HG03280 (cell line): ENCODE results near the gene PSMB1.
A peak's percentile ranks its signal among the peaks of the same experiment; 100 is the strongest.

Experiments used
- ATAC-seq: cut with Tn5 transposase; IDR thresholded peaks from one replicate; pipeline ENCODE4 v1.9.1; 2021; ENCODE audit warnings: mild to moderate bottlenecking, moderate library complexity; ENCODE audit not compliant: unreplicated experiment

PSMB1 gene

DNA sequence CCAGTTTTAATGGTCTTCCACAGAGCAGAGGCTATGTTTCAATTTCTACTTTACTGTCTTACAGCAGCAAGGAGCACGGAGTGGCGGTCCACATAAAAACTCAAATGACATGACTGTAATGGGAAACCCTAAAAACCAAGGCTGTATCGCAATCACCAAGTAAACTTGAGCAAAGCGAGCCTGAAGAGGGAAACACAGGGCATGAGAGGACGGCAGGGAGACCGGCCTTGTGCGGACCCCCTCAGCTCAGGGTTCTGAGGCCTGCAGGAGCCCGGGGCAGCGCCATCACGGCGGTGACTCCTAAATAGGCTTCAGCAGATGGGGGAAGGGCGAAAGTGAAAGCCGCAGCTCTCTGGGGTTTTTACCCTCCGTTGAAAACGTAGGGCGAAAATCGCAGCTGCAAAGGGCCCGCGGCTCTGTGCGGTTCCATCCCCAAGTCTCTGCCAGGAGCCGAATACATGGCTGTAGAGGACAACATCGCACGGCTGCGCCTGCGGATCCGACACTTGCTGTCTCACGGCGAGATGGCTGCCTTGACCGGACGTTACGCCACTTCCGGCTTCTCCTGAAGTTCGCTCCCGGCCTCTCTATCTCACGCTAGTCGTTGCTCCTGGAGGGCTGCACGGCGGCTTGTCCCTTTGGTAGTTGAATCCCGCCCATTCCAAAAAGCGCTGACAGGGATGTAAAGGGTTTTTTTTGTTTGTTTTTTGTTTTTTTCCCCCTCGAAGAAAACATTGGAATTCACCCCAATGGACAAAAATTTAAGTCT is at the start of gene PSMB1:
Gene PSMB1, minus strand, starts transcription at position 543 of the 769 bp plus-strand sequence. Its CDS starts 65 bp downstream, at position 478.
- ATAC-seq, result peak; percentile 51

DNA sequence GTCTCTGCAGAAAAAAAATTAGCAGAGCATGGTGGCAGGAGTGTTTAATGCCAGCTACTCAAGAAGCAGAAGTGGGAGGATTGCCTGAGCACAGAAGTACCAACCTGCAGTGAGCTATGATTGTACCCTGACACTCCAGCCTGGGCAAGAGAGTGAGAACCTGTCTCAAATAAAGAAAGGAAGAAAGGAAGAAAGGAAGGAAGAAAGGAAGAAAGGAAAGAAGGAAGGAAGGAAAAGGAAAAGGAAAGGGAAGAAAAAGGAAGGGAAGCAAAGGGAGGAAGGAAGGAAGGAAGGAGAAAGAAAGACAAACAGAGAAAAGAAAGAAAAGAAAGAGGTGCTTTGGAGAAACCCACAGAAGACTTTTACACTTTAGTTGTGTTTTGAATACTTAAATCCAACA is 44.2 kb upstream of the PSMB1 start:
- ATAC-seq, result no peak

DNA sequence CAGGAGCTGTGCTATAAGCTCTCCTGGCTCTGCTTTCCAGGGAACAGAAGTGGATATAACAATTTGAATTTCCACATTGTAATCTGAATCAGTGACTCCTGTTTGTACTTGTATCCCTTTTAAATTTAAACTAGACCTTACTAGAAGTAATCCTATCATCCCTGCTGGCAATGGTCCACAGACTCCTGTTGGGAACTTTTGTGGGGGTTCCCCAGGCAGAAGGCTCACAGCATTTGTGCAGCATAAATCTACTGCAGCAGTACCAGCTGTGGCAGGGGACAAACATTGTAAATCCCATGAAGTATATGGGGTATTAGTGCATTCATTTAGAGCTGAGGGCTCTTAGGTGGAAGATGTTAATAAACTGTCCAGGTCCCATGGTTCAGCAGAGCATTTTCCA is 43.3 kb upstream of the PSMB1 start:
- no peak for ATAC-seq

DNA sequence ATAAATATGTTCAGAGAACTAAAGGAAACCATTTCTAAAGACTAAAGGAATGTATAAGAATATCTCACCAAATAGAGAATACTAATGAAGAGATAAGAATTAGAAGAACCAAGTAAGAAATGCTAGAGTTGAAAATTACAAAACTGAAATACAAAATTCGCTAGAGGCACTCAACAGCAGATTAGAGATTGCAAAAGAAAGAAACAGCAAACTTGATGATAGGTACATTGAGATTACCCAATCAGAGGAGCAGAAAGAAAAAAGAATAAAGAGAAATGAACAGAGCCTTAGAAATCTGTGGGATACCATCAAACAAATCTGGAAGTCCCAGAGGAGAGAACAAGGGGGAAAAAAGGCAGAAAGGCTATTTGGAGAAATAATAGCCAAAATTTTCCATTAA is 37.6 kb upstream of the PSMB1 start:
- ATAC-seq, result no peak

DNA sequence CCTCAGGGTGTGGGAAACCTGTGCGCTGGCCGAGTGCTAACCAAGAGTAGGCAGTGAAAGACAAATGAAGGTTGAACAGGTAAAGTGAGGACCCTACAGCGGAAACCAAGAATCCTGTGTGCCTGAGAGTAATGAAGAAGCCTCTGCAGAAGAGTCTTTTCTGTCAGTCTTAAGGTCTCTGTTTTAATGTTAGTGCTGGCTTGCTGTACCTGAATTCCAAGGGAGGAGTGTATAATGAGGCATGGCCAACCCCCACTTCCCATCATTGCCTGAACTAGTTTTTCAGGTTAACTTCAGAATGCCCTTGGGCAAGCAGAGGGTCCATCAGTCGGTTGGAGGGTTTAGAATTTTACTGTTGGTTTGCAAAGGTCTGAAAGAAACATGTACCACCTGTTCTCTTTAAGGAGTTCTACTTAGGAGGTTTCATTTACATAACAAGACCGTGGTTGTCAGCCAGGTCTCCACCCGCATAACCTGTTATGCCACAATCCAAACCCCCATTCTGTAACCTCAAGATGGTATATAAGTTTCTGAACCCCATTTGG is 31.9 kb upstream of the PSMB1 start:
- peak; percentile 31 for ATAC-seq

DNA sequence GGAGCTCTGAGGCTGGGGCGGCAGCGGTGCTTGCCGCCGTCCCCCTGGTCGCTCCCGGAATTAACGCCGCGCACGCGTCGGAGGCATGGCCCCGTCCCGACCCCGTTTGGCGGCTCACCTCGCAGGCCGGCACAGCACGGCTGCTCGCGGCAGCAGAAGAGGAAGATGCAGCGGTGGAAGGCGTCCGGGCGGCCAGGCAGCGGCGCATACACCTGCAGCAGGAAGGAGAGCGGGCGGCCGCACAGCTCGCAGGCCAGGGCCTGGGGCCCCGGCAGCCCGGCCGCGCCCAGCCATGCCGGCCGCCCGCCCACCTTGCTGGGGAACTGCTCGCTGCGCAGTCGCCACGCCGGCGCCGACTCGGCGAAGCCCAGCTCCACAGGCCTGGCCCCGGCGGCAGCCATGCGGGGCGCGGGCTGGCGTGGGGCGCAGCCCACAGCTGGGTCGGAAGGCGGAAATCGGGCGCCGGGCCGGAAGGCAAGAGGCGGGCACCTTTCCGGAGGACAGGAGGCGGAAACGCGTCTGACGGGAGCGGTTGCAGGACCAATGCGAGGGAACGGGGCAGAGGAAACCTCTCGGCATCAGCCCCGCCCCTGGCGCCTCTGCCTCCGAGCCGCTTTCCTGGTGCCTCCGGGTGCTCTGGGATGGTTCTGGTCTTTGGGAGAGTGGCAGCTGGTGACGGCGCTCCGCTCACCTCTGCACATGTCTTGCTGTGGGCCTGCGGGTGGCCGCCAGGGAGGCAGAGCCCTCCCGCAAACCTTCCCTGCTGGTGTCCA is 31.3 kb upstream of the PSMB1 start, which contains the start of gene PDCD2:
Gene PDCD2, minus strand, starts transcription at position 457 of the 773 bp plus-strand sequence. Its CDS starts 56 bp downstream, at position 401.
- peak; percentile 99 for ATAC-seq

DNA sequence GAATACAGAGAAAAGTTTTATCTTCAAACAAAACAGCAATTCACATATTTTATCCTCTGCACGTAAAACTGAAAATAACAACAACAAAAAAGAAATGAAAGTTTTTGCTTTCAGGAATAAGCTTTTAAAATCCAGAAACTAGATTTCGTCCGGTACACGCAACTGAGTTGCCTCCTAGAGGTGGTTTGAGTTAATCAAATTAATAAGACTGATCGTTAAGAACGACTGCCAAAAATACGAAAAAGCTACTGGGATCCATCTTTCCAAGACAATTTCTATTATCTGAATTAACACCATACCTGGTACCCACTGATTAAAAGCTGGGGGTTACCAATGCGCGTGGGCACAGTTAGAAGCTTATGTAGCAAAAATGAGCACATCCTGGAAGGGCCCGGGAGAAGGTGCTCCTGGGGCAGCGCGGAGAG is 30.7 kb upstream of the PSMB1 start:
- ATAC-seq, result no peak

DNA sequence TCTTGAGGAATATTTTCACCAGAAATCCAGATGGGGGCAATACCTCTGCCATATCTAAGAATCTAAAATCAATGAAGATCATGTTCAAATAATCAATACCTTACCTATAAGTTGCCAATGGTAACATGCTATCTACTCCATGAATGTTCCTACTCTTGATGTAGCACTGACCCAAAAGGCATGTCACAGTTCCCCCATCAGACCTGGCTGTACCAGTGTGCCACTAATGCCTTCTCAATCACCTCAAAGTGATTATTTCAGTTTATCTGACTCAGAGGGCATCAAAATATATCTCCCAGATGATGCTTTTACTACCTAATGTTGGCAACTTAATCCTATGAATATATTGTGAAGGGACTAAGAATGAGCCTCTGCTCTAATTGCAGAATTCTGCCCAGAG is 25.8 kb upstream of the PSMB1 start:
- no peak for ATAC-seq

DNA sequence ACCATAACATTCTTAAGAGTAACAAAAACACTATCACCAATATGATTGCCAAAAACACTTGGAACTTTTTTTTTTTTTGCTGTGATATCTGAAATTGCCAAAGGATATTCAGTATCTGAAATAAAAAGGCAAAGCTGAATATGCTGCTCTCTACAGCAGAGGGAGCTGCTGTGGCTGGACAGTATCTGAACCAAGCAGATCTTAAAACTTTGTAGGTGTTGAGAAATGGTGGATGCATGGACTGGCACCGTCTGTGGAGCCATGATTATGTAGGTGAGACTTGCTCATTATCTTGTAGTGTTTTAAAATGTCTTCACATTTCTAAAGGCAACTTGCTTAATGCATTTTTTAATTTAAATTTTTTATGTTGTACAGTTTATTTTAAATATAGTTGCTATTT is 22.1 kb upstream of the PSMB1 start:
- no peak for ATAC-seq

DNA sequence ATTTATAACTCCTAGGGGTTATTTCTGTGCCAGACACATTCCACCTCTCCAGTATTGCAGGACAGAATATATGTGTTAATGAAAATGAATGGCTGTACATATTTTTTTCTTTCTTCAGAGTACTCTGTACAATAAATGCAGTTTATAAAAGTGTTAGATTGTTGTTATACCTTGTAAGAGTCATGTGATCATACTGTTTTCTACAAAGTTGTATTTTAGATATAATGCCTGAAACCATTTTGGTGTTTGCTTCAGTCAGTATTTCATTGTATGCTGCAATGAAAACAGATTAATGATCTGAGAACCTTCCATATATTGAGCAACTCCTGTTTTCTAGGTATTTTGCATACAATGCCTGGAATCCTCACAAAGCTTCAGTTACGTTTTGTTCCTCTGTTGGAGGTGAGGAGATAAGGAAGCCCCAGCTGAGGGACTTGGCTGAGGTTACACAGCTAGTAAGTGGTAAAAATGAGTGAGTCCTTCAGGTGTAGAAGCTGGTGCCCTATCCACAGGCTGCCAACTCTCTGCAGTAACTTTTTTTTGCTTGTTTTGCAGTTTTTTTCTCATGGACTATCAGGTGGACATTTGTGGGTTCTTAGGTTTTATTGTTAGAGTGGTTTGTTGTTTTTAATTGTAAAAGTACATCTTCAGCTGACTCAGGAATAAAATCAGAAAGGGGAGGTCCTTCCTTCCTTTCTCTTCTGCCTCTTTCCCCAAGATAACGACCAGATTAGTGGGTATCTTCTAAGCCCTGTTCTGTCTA is 19.8 kb upstream of the PSMB1 start:
- no peak for ATAC-seq

DNA sequence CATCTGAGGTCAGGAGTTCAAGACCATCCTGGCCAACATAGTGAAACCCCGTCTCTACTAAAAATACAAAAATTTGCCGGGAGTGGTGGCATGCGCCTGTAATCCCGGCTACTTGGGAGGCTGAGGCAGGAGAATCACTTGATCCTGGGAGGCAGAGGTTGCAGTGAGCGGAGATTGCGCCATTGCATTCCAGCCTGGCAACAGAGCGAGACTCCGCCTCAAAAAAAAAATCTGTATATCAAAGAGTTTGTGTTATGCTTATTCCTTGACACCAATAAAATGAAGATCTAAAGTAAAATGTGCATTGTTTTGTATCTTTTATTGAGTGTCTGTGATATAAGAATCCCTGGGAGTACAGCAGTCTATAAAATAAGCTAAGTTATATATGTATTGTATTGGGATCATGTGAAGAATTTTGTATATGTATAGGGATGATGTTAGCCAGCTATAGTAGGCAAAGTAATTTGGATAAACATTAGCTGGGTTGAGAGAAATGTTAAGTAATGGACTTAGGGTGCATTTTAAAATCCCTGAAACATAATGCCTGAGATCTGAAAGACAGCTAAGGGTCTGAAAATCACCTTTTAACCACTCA is 11.9 kb upstream of the PSMB1 start:
- no peak for ATAC-seq

DNA sequence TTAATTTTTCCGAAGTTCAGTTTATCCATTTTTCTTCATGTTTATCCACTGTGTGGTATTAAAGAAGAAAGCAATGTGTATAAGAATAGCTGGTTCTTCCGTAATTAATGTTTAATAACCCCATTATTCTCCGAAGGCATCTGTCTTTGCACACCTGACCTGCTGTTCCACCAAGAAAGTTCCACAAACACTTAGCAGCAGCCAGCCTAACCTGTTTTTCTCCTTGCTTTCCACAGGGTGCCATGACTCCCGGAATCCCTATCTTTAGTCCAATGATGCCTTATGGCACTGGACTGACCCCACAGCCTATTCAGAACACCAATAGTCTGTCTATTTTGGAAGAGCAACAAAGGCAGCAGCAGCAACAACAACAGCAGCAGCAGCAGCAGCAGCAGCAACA is 8.4 kb upstream of the PSMB1 start:
- ATAC-seq, result no peak

DNA sequence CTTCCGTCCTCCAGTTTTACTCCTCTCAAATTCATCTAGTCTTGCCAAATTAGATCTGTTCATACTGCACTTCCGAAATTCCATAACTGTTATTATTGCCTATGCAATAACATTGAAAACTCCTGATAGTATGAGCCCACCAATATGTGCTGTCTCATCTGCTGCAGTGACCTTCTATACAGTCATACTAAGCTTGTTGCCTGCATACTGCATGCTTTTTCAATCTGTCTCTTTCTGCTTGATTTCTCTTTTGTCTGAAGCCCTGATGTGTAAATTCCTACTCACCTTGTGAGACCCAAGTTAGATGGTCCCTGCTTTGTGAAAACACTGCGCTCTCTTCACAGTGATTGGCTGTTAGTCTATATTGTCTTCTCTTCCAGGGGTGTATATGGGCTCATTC is 2.2 kb upstream of the PSMB1 start:
- no peak for ATAC-seq

DNA sequence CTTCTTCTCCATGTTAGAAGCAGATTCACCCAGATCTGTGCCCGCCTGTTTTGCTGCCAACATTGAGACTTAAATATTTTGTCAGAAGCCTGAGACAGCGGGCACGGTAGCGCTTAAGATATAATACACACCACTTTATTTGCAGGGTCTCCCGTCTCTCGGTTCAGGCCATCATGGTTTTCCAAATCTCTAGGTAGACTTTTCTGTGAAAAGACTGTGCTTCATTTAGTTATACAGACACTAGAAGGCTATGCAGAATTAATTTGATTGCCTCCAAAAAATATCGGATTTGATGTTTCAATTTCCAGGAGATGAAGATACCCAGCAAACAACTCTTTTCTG is 1.7 kb upstream of the PSMB1 start:
- ATAC-seq, result no peak

DNA sequence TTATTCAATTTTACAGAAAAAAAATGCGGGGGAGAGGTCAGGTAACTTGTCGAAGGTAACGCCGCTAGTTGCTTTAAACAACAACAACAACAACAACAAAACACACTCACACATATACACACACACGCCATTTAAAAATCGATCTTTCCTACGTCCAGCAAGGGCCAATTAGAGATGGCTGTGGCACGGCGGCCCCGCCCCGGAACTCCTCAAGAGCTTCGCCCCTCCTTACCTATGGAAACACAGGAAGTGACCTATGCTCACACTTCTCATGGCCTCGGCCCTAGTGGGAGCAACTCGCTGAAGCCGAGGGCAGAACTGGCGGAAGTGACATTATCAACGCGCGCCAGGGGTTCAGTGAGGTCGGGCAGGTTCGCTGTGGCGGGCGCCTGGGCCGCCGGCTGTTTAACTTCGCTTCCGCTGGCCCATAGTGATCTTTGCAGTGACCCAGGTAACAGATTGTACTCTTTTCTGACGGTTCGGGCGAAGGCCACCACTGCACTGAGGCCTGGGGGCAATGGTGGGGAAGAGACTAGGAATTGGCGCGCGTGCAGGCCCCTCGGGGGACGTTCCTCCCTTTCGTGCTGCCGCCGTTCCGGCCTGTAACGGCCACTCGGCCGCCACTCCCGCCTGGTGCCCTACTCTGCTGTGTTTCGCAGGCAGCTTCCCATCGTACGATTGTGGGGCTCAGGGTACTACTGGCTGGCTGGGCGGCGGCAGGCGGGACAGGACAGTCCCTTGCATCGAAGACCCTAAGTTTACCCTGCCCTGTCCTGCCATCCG is 1.1 kb upstream of the PSMB1 start, which contains the start of gene TBP:
Gene TBP, plus strand, starts transcription at position 357 of the 783 bp plus-strand sequence. CDS start 2,661 bp downstream, outside the sequence.
- ATAC-seq, result peak; percentile 96

DNA sequence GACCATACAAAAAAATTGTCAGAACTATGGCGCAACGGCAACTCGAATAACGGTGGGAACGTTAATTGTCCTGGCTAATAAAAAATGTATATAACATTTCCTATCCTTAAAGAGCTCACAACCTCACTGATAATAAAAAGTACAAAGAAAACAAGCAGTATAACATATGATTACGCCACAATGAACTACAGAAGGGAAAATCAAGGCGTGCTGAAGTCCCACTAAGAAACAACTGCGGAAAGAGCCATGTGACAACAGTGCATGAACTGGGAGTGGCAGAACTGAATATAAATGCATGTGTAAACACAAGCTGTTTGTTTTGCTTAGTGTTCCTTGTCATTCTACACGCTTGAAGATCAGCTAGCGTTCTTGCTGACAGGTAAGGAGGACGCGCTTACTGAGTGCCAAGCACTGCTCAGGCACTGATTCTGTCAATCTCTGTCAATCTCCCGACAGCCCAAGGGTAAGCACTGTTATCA is 466 bp upstream of the PSMB1 start:
- ATAC-seq, result peak; percentile 40

DNA sequence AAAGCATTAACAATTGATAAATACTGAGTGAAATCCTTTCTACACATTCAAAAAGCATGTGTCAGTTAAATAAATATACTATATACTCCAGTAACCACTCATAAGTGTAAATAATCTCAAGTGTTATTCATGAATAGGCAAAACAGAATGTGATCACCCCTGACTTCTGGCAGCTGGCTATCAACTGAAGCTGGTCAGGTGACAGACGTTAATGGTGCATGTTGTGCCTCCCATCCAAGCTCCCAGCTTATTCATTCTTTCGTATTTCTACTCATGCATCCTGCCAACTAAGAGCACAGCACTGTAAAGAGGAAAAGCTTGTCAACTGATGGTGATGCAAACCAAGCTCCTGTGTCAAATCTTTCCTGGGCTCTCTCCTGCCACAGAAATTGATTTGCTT is 7.7 kb downstream of the PSMB1 start:
- ATAC-seq, result no peak

DNA sequence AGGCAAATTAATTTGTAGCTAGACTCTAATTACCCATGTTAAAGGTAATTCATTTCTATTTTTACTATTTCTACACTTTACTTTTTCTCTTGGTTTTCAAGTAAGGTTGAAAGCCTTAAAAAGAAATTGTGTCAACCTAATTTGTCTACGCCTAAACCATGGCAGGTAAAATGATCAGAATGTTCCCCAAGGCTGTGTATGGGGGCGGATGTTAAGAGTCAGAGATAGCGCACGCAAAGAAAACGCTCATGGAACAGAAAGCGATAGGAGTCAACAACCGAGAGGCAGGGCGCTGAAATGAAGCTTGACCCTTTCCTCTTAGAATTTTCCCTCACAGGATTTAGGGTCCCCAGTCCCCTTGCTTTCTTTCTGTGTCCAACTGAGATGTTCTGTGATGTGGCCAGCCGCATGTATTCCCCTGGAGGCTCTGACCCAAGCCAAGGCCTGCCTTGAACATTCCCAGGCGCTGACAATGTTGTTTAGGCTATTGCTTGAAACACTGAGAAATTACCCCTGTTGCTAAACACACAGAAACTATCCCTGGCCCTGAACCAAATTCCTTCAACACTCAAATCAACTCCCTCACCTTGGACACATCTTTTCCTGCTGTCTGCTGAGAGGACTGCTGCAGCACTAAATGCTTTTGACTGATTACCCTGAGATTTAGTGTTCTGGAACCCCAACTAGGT is 10.9 kb downstream of the PSMB1 start:
- no peak for ATAC-seq

DNA sequence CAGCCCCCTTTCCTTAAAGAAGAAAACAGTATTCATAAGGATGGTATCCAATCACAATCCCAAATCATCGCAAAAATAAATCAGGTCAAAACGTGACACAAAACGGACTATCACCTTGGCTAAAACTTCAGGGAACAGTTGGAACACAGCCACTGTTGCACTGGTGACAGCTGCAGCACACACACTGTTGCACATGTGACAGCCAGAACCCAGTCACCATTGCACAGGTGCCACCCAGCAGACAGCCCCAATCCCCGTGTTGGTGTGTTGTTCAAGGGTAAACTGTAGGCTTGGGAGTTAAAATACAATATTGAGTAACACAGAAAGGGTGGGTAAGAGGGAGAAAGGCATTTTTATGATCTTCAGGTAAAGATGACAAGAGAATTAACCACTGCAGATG is 15.8 kb downstream of the PSMB1 start:
- no peak for ATAC-seq
